GM21447 (cell line): ENCODE results near the gene FAM136A.
"Not testable (repeated sequence)": the region's sequence is repeated elsewhere in the genome, so short reads cannot be mapped to it uniquely, and the experiment has no call there.

Experiments
- ATAC-seq: cut with Tn5 transposase; IDR thresholded peaks from one replicate; pipeline ENCODE4 v1.9.1; 2021; ENCODE audit not compliant: unreplicated experiment

The FAM136A gene

DNA sequence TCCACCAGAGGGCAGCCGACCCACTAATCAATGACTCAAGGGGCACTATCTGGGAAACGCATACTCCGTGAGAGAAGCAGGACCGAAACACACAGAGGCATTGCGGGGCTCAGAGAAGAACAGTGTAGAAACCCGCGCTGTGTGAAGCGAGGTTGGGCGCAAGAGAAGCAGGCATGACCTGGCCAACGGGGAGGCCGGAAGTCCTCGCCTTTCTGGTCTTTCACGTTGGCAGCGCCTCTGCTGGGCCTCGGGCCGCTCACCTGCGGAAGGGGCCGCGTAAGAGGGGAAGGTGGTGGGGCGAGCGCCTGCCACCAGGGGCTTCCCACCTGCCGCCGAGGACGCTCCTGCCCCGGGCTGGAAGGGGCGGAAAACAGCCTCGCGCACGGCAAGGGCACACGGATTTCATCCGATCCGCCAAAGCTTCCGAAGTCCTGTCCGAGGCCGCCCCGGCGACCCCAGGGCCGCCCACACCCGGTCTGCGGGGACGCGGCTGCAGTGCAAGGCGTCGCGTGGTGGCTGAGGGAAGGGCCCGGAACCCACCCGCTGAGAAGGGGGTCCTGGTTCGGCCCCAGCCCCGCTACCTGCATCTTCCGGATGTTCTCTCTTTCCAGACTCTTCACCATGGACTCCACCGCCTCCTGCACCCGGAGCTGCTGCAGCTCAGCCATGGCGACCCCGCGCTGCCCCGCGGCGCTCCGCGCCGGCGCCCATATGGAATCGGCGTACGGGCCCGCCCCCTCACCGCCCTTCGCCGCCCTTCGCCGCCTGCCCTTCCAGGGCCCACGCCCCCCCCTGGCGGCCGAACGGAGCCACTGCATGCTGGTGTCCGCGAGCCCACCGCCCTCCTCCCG, at the start of gene FAM136A:
TSS of gene FAM136A (minus strand) at position 724 of the 851 bp plus-strand sequence. CDS start at position 668, 56 bp downstream.
- peak; percentile 71 for ATAC-seq

DNA sequence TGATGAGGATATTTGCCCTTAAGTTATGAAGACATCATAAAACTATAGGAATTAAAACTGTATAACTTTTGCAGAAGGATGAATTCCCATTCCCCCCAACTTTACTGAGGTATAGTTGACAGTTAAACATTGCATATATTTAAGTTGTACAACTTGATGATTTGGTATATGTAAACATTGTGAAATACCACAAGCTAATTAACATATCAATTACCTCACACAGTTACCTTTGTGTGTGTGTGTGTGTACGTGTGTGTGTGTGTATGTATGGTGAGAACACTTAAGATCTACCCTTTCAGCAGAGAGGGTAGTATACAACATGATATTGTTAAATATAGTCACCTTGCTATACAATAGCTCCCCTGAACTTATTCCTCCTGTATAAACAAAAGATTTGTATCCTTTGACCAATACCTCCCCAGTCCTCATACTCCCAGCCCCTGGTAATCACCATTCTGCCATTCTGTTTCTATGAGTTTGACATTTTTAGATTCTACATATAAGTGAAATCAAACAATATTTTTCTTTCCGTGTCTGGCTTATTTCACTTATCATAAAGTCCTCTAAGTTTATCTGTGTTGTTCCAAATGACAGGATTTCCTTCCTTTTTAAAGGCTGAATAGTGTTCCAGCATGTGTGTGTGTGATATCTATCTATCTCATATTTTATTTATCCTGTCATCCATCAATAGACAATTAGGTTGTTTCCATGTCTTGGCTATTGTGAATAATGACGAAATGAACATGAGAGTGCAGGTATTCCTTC, 48.2 kb upstream of the FAM136A start:
- ATAC-seq, result no peak

DNA sequence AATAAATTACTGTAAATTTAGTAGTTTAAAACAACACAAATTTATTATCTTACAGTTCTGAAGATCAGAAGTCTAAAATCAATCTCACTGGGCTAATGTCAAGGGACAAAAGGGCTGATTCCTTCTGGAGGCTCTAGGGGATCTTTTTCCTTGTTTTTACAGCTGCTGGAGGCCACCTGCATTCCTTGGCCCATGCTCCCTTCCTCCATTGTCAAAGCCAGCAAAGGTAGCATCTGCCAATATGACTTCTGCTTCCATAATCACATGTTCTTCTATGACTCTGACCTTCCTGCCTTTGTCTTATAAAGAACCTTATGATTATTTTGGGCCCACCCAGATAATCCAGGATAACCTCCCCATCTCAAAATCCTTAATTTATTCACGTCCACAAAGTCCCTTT, 46.0 kb upstream of the FAM136A start:
- ATAC-seq, result no peak

DNA sequence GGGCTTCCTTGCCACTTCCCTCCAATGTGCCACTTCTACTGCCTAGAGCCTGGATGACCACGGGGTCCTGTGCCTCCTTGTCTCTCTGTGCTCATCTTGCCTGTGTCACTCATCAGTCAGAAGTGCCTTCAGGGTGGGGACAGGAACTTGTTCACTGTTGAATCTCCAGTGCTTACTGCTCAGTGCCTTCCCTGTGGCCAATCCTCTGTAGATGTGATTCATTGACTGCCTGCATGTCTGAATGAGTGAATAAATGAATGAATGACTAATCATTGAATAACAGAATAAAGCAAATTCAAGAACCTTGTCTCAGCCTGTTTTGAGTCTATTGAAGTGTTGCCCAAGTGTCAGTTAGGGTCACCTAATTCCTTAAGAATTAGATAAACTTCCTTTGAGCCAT, 42.3 kb upstream of the FAM136A start:
- ATAC-seq, result no peak

- ATAC-seq, result no peak
Observed at GRCh38 chr2:70341477-70341765, 39.6 kb upstream of the FAM136A start.

DNA sequence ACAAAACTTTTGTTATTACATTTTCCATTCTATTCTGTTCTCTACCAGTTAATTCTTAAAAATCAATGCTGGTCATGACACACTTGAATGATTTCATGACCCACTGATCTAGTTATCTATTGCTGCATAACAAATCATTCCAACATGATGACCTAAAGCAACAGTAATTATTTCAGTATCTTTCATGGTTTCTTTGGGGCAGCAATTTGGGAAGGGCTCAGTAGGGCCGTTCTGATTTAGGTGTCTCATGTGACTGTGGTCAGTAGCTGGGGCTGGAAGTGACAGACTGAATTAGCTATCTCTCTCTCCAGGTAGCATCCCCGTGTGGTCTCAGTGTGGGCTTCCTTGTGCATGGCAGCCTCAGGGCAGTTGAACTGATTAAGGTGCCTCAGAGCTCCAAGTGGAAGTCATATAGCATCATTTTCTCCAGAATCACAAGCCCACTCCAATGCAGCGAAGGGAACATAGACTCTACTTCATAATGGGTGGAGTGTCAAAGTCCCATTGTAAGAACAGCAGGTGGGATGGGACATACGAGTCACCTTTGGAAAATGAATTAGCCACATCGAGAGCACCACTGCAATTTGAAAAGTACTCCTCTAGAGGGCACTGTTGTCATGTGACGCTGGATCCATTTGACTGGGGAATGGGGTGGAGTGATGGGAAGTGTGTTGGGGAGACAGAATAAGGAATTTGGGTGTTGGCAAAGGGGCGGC, 39.1 kb upstream of the FAM136A start:
- ATAC-seq, result no peak

DNA sequence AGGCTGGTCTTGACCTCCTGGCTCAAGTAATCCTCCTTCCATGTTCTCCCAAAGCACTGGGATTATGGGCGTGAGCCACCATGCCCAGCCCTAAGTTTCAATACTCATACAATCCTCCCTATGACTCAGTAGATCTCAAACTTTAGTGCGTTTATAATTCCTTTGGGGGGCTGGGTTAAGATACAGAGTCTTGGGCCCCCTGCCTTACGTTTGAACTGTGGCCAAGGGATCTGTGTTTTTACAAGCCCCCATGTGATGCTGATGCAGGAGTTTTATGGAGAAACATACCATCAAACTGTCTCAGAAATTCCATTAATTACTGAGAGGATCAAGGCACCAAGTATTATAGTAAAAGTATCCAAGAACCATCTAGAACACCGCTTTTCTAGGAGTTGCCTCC, 38.2 kb upstream of the FAM136A start:
- no peak for ATAC-seq

DNA sequence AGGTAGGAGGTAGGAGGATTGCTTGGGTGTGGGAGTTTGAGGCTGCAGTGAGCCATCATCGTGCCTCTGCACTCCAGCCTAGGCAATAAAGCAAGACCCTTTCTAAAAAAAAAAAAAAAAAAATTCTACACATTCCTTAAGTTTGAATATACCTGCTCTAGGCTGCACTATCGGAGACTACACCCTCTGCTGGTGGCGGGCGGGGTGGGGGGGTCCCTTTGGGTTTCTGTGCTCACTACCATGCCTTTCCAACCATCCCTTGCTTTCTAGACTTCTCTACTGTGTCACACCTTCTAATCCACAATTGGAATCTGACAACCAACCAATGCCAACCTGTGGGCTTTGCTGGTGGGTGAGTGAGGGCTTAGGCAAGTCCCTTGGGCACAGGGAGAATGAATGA, 34.7 kb upstream of the FAM136A start:
- ATAC-seq, result no peak

- no peak for ATAC-seq
Observed at GRCh38 chr2:70331012-70331411, 29.1 kb upstream of the FAM136A start.

GRCh38 chr2:70330476-70330875, 28.6 kb upstream of the FAM136A start:
- ATAC-seq, result no peak

- no peak for ATAC-seq
Observed at GRCh38 chr2:70328921-70329561, 27.2 kb upstream of the FAM136A start.

GRCh38 chr2:70325875-70326274, 24.0 kb upstream of the FAM136A start:
- ATAC-seq, result no peak

- ATAC-seq, result no peak
Observed at GRCh38 chr2:70322518-70322917, 20.7 kb upstream of the FAM136A start.

DNA sequence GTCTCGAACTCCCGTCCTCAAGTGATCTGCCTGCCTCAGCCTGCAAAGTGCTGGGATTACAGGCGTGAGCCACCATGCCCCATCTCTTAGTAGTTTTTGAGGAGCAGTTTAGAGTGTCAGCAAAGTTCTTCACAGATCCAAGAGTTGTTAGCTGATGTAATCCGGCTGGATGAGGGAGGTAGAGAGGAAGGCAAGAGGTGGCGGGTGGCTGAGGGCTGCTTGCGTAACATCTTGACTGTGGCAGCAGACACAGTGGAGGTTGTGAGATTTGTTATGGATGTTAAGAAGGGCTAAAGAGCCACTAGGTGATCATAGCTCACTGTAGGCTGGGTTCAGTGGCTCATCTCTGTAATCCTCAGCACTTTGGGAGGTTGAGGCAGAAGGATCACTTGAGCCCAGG, 19.5 kb upstream of the FAM136A start:
- ATAC-seq, result no peak

DNA sequence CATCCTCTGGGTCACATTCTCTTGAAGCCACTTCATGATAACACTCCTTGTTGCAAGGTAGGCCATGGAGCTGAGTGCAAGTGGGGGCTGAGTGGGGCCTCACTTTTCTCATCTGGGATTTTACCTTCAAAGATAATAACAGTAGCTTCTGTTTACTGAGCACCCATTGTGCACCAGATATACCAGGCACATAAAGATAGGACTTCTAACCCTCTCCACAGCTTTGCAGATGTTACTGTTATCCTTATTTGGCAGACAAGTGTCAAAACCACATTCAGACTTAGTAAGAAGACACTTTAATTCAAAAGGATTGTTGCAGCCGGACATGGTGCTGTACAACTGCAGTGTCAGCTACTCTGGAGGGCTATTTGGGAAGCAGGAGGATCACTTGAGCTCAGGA, 12.8 kb upstream of the FAM136A start:
- no peak for ATAC-seq

DNA sequence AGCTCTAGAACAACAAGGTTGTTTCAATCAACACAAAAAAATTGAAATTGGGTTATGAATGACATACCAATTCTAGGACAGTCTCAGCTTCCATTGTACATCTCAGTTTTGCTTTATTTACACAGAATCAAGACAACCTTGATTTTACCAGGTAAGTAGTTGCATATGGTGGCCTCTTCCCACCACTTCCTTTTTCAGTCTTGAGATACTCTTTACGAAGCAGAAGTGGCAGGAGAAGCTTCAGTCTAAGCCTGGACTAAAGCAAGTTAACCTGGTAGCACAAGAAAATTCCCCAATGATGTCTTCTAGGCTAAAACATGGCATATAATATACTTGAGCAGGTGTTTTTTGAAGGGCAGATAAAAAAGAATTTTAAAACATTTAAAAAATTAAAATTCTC, 10.7 kb upstream of the FAM136A start:
- no peak for ATAC-seq

DNA sequence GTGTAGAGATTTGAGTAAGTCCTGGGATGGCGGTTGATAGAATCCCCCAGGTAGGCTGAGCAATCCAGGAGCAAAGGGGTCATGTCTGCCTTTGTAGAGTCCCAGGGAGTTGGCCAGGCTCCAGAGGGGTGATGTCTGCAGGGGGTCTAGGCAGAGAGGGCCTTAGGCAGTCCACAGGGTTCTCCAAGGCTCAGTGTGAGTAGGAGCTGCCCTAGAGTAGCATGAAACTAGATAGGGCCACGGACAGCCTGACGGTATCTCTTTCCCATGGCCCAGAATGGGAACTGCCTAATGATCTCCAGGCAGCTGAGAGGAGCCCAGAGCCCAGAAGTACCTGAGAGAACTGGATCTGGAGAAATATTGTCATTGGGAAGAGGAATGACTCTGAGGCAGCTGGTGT, 9.0 kb upstream of the FAM136A start:
- no peak for ATAC-seq

- no peak for ATAC-seq
Observed at GRCh38 chr2:70305531-70305930, 3.7 kb upstream of the FAM136A start.

- no peak for ATAC-seq
Observed at GRCh38 chr2:70304498-70304897, 2.6 kb upstream of the FAM136A start.

DNA sequence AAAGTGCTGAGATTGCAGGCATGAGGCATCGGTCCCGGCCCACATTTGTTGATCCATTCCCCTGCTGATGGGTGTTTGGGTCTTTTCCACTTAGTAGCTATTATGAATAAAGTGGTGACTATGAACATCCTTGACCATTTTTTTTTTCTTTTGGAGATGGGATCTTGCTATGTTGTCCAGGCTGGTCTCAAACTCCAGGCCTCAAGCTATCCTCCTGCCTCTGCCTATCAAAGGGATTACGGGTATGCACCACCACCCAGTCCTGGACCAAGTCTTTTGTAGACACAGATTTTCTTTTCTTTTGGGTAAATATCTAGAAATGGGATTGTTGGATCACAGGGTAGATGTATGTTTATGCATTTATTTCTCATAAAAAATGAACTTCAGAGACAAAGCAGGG, 1.3 kb upstream of the FAM136A start:
- no peak for ATAC-seq

- ATAC-seq, result not testable (repeated sequence)
Observed at GRCh38 chr2:70302195-70302546, 304 bp upstream of the FAM136A start.
